Fibroblast of pulmonary artery (primary cell): ENCODE measurements around the gene TECPR2.
A peak's percentile ranks its signal among the peaks of the same experiment; 100 is the strongest.
"Not testable (repeated sequence)": the region's sequence is repeated elsewhere in the genome, so short reads cannot be mapped to it uniquely, and the experiment has no call there.

Experiments
- DNase-seq: peaks from one replicate; pipeline ENCODE4 v3.0.0-alpha.2; 2010; ENCODE audit warnings: low read depth
- H3K4me3 ChIP-seq: replicated peaks from 2 replicates; pipeline ENCODE4 v1.5.1; 2011; ENCODE audit warnings: low read depth, mild to moderate bottlenecking, control low read depth, low read length, moderate library complexity
- CTCF ChIP-seq: IDR thresholded peaks from 2 replicates; pipeline ENCODE4 v1.5.1; 2011; ENCODE audit warnings: mild to moderate bottlenecking, control low read depth, low read length, inconsistent platforms; ENCODE audit errors: missing control alignments

Gene TECPR2

GRCh38 chr14:102539544-102540314 is 177.0 kb downstream of the TECPR2 start:
- peak; percentile 96 for DNase-seq
- H3K4me3 ChIP-seq: no peak overlapping the region
- TF ChIP-seq CTCF: no peak

- peak; percentile 86 for DNase-seq
- no peak for TF ChIP-seq CTCF
- no peak overlapping the region for H3K4me3 ChIP-seq
Measured at GRCh38 chr14:102540315-102541028, 177.7 kb downstream of the TECPR2 start.

GRCh38 chr14:102541029-102541491 is 178.3 kb downstream of the TECPR2 start:
- DNase-seq, H3K4me3 ChIP-seq: not testable (repeated sequence)

- DNase-seq: no peak
- H3K4me3 ChIP-seq: no peak overlapping the region
- no peak for TF ChIP-seq CTCF
Measured at GRCh38 chr14:102541771-102542170, 179.0 kb downstream of the TECPR2 start.

GRCh38 chr14:102544046-102544746 is 181.5 kb downstream of the TECPR2 start:
- TF ChIP-seq CTCF: no peak
- no peak overlapping the region for H3K4me3 ChIP-seq
- DNase-seq: no peak

- DNase-seq: no peak
- TF ChIP-seq CTCF: no peak
Measured at GRCh38 chr14:102544747-102545460, 182.2 kb downstream of the TECPR2 start.

More at GRCh38 chr14:102544747-102545460, 182.2 kb downstream of the TECPR2 start:
- no peak overlapping the region for H3K4me3 ChIP-seq
